Stimulated activated CD8-positive, alpha-beta memory T cell treated with anti-CD3 and anti-CD28 coated beads, Interleukin-15, amount 100 ng/mL, for 24 hours (primary cell): ENCODE results near the gene LDHD.

Experiments used
- DNase-seq: peaks from one replicate; pipeline ENCODE4 v3.0.0-alpha.2; 2020; ENCODE audit warnings: low read depth

Gene LDHD

GRCh38 chr16:75114179-75114945 lies 2.2 kb downstream of the LDHD start:
- DNase-seq, result no peak

- no peak for DNase-seq
Measured at GRCh38 chr16:75113541-75114121, 2.9 kb downstream of the LDHD start.

GRCh38 chr16:75112734-75113491 lies 3.7 kb downstream of the LDHD start:
- no peak for DNase-seq

GRCh38 chr16:75111961-75112733 lies 4.4 kb downstream of the LDHD start:
- DNase-seq, result no peak

- no peak for DNase-seq
Measured at GRCh38 chr16:75111514-75111940, 5.1 kb downstream of the LDHD start.

- DNase-seq, result peak; percentile 54
Measured at GRCh38 chr16:75110637-75111513, 5.7 kb downstream of the LDHD start.

- DNase-seq, result no peak
Measured at GRCh38 chr16:75109732-75110243, 6.8 kb downstream of the LDHD start.

GRCh38 chr16:75108792-75109731 lies 7.5 kb downstream of the LDHD start:
- DNase-seq, result peak; percentile 41

- no peak for DNase-seq
Measured at GRCh38 chr16:75107505-75107904, 9.1 kb downstream of the LDHD start.

GRCh38 chr16:75106351-75107274 lies 10.0 kb downstream of the LDHD start:
- no peak for DNase-seq

- no peak for DNase-seq
Measured at GRCh38 chr16:75105306-75106061, 11.1 kb downstream of the LDHD start.

- DNase-seq, result no peak
Measured at GRCh38 chr16:75104836-75105235, 11.7 kb downstream of the LDHD start.

GRCh38 chr16:75103994-75104393 lies 12.6 kb downstream of the LDHD start:
- DNase-seq, result no peak

GRCh38 chr16:75102595-75102994 lies 14.0 kb downstream of the LDHD start:
- DNase-seq, result no peak

GRCh38 chr16:75101635-75102034 lies 14.9 kb downstream of the LDHD start:
- DNase-seq, result no peak

- no peak for DNase-seq
Measured at GRCh38 chr16:75100603-75100990, 16.0 kb downstream of the LDHD start.

- no peak for DNase-seq
Measured at GRCh38 chr16:75099738-75100602, 16.6 kb downstream of the LDHD start.
